ENCODE results near the gene MFSD2B. TPM values are rescaled to one million over a fixed set of nuclear protein-coding genes. Genes with fewer than 3 reads are reported as not detected.

MFSD2B gene
- polyA plus RNA-seq, 1 experiment = 0.10 TPM

DNA sequence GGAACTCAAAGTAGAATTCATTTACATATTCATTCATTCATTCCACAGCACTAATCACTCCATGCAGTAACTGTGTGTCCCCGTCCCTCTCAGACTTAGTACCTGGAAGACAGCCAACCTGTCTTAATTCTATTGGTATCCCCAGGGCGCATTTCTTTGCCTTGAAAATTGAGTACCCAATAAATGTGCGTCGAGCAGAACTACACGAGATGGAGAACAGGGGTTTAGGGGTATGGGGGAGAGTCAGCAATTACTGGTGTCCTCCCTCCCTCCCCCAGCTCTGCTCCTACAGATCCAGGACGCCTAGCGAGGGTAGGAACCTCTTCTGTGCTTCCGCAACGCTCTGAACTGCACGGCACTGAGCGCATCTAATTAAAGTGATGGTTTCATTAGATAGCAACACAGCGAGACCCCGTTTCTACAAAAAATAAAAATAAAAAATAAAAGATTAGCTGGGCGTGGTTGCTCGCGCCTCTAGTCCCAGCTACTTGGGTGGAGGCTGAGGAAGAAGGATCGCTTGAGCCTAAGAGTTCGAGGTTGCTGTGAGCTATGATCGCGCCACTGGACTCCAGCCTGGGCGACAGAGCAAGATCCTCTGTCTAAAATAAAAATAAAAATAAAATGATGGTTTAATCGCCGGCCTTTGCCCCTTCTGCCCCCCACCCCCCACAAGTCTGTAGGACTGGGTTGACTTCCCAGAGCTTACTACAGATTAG is 39.0 kb downstream of the MFSD2B start:
- peak overlapping the region; percentile 75 for H3K4me3 ChIP-seq (ENCODE audit: low read depth, low read length)
- CTCF ChIA-PET = interaction anchor here (0.7 kb wide), 1 partner anchor 17 kb away, joined by 3 read pairs; no protein-coding TSS in a partner anchor
- DNase-seq (ENCODE audit: low read depth) = no peak
- H3K36me3 ChIP-seq (ENCODE audit: control insufficient read depth, insufficient read depth, low read length) = no peaks in the 10 kb centered on the region
- no peaks in the 10 kb centered on the region for H3K27me3 ChIP-seq (ENCODE audit: control insufficient read depth, insufficient read depth, low read length)
- TF ChIP-seq, protein P1, sequence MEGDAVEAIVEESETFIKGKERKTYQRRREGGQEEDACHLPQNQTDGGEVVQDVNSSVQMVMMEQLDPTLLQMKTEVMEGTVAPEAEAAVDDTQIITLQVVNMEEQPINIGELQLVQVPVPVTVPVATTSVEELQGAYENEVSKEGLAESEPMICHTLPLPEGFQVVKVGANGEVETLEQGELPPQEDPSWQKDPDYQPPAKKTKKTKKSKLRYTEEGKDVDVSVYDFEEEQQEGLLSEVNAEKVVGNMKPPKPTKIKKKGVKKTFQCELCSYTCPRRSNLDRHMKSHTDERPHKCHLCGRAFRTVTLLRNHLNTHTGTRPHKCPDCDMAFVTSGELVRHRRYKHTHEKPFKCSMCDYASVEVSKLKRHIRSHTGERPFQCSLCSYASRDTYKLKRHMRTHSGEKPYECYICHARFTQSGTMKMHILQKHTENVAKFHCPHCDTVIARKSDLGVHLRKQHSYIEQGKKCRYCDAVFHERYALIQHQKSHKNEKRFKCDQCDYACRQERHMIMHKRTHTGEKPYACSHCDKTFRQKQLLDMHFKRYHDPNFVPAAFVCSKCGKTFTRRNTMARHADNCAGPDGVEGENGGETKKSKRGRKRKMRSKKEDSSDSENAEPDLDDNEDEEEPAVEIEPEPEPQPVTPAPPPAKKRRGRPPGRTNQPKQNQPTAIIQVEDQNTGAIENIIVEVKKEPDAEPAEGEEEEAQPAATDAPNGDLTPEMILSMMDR (IDR thresholded peaks at IDR 0.05; ENCODE audit: insufficient read depth, low read depth, low read length) = no peak
- POLR2A ChIA-PET = no interaction called here

- ChIA-PET CTCF (interaction anchor here (1.2 to 1.8 kb wide), 3 partner anchors 11 to 123 kb away, joined by 3 to 8 read pairs (median 5); partner anchors contain the start of gene ATAD2B), POLR2A (no interaction called here)
- H3K36me3 ChIP-seq (ENCODE audit: control insufficient read depth, insufficient read depth, low read length) = no peaks in the 10 kb centered on the region
- no peaks in the 10 kb centered on the region for H3K27me3 ChIP-seq (ENCODE audit: control insufficient read depth, insufficient read depth, low read length)
- peak within 1 kb of the TSS; percentile 75 for H3K4me3 ChIP-seq (ENCODE audit: low read depth, low read length)
- TF ChIP-seq, protein P1 (IDR thresholded peaks at IDR 0.05; ENCODE audit: insufficient read depth, low read depth, low read length) = no peak
- peak; percentile 4 for DNase-seq (ENCODE audit: low read depth)
Observed at GRCh38 chr2:24049485-24050021, 39.7 kb downstream of the MFSD2B start, which contains the start of gene FKBP1B. TSS of gene FKBP1B (plus strand) at chr2:24049741. CDS start at chr2:24049850, 109 bp downstream.

GRCh38 chr2:24050041-24050979 is 40.4 kb downstream of the MFSD2B start:
- POLR2A ChIA-PET = no interaction called here
- no peak for DNase-seq (ENCODE audit: low read depth)
- H3K4me3 ChIP-seq (ENCODE audit: low read depth, low read length) = peak overlapping the region; percentile 75
- CTCF ChIA-PET = interaction anchor here (1.2 to 1.8 kb wide), 3 partner anchors 10 to 124 kb away, joined by 3 to 8 read pairs (median 5); partner anchors contain the start of gene ATAD2B
- TF ChIP-seq, protein P1 (IDR thresholded peaks at IDR 0.05; ENCODE audit: insufficient read depth, low read depth, low read length) = no peak
- H3K27me3 ChIP-seq (ENCODE audit: control insufficient read depth, insufficient read depth, low read length) = no peaks in the 10 kb centered on the region
- no peaks in the 10 kb centered on the region for H3K36me3 ChIP-seq (ENCODE audit: control insufficient read depth, insufficient read depth, low read length)

- Histone ChIP-seq H3K4me3 (ENCODE audit: low read depth, low read length) (no peak overlapping the region), H3K36me3 (ENCODE audit: control insufficient read depth, insufficient read depth, low read length) (no peaks in the 10 kb centered on the region), H3K27me3 (ENCODE audit: control insufficient read depth, insufficient read depth, low read length) (no peaks in the 10 kb centered on the region)
- DNase-seq (ENCODE audit: low read depth) = no peak
- TF ChIP-seq, protein P1 (IDR thresholded peaks at IDR 0.05; ENCODE audit: insufficient read depth, low read depth, low read length) = no peak
- POLR2A ChIA-PET = no interaction called here
- CTCF ChIA-PET = interaction anchor here (1.3 to 1.6 kb wide), 3 partner anchors 10 to 125 kb away, joined by 3 to 4 read pairs (median 3); partner anchors contain the start of gene ATAD2B
Observed at GRCh38 chr2:24051833-24052232, 41.9 kb downstream of the MFSD2B start.

All from BJ (cell line).